Activated CD4-positive, alpha-beta T cell treated with anti-CD3 and anti-CD28 coated beads for 4 hours (primary cell): Measurements from ENCODE around the gene BAIAP2.

Experiments
- DNase-seq, 2 donors: peaks; one replicate each; pipeline ENCODE4 v3.0.0-alpha.2; 2020

The BAIAP2 gene

GRCh38 chr17:81164371-81165245 lies 129.7 kb downstream of the BAIAP2 start:
- no peak for DNase-seq

GRCh38 chr17:81165246-81166032 lies 130.5 kb downstream of the BAIAP2 start, which contains the start of gene PVALEF:
Gene PVALEF (plus strand): TSS chr17:81165507. CDS start chr17:81181227, 15,720 bp downstream.
- no peak for DNase-seq

- no peak for DNase-seq
Measured at GRCh38 chr17:81166033-81166492, 131.1 kb downstream of the BAIAP2 start, which contains the start of gene AATK. Gene AATK (minus strand): TSS chr17:81166221. CDS start chr17:81165992, 229 bp downstream.
